ENCODE measurements around the gene TANK. TPM values are rescaled to one million over a fixed set of nuclear protein-coding genes. Genes with fewer than 3 reads are reported as not detected.

The TANK gene
- total and polyA plus RNA-seq, 2 of the 13 experiments (the other 11 are each of a cell fraction or from before 2014, with no cell fraction given) = 66.9 to 96.1 TPM

DNA sequence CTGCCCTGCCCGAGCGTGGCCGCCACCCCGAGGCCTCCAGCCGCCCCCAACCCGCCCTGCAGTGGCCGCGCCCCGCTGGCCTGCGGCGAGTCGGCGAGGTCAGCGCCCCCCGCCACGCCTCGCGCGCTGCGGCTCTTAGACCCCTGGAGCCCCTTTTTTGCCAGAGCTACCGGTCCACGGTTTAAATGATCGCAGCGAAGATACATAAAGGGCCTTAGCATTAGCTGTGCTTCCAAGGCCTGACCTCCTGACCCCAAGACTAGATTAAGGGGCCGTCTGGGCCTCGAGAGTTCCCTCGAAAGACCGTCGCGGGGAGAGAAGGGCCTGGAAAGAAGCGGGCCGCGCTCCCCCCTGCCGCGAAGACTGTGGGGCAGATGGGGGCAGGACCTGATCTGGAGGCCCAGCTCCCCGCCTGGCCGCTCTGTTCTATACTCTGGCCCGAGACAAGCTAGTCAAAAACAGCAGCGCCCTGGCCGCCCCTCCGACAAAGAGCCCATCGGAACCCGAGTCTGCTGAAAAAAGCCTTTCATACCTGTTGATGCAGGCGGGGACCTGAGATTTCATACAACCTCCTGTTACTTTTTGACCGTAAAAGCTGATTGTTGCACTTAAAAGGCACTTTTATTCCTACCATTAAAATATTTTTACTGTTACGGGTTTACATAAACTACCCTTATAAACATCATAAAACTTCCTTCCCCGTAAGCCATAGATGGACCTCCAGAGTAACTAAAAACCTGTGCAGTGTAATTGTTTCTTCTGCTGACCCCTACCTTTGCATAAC, 79.3 kb downstream of the TANK start:
- no peak for DNase-seq (ENCODE audit: low spot score)
- H4K20me1 ChIP-seq (ENCODE audit: insufficient read depth, low read length) = no peaks in the 10 kb centered on the region
- H3K9ac ChIP-seq (ENCODE audit: insufficient read depth, low read depth, low read length) = no peak overlapping the region
- H3K79me2 ChIP-seq (ENCODE audit: insufficient read depth, low read length) = no peaks in the 10 kb centered on the region
- CTCF ChIA-PET (ENCODE audit: low intra/inter-chr PET ratio, low total read pairs) = no interaction called here
- no peaks in the 10 kb centered on the region for H3K9me3 ChIP-seq (ENCODE audit: low read length)
- no peak overlapping the region for H3K27ac ChIP-seq (ENCODE audit: extremely low read length, insufficient read depth, low read length)
- FAIRE-seq = no peak
- ATAC-seq = no peak
- H3K4me1 ChIP-seq (ENCODE audit: insufficient read depth, low read length) = peaks cover 20% of the 10 kb centered on the region
- intact Hi-C loops (cut with micrococcal nuclease; ENCODE audit: unreplicated experiment) (loop anchor here (2.0 to 10.0 kb wide), 2 partner anchors 17 to 315 kb away; no protein-coding TSS in a partner anchor), in situ Hi-C loops (cut with HindIII; ENCODE audit: extremely low pct_ligation_motif_present, low pct_unique_long_range_greater_than_20kb) (no loop called here)
- peaks cover 1 to 19% of the 10 kb centered on the region in 2 experiments; a peak in 4 of 5 replicates for H3K27me3 ChIP-seq (ENCODE audit: control insufficient read depth in 1 of 2, insufficient read depth in 2 of 2, low read length in 2 of 2)
- WGBS (ENCODE audit: low lambda C conversion rate) = 94% methylated on average over 47 of the region's 47 CpGs
- H3K36me3 ChIP-seq (replicated peaks in 1 of 2; ENCODE audit: control insufficient read depth in 1 of 2, insufficient read depth in 2 of 2, low read length in 2 of 2) = peaks cover 0 to 5% of the 10 kb centered on the region in 2 experiments; a peak in 2 of 5 replicates
- H3K4me2 ChIP-seq (ENCODE audit: low read depth, low read length) = no peak overlapping the region
- H3K4me3 ChIP-seq (replicated peaks in 1 of 3; ENCODE audit: insufficient read depth in 1 of 3, low read depth in 2 of 3, low read length in 3 of 3) = no peak overlapping the region
- H2AFZ ChIP-seq (ENCODE audit: low read length) = no peak overlapping the region
- POLR2A ChIA-PET = no interaction called here
- no TSS peak for BruUV-seq (replicated peaks)
- TF ChIP-seq NFRKB (IDR thresholded peaks at IDR 0.05) (no peak), BCL6 (CRISPR knock-in tag; IDR thresholded peaks at IDR 0.05) (no peak), ZSCAN12 (CRISPR knock-in tag; IDR thresholded peaks at IDR 0.05) (no peak), ZNF564 (CRISPR knock-in tag; IDR thresholded peaks at IDR 0.05) (no peak), RNF2 (conservative IDR thresholded peaks at IDR 0.05; ENCODE audit: low read depth) (no peak), ZFP36 (IDR thresholded peaks at IDR 0.05; ENCODE audit: borderline replicate concordance, low read depth, low read length, partially characterized antibody) (no peak), ZNF629 (CRISPR knock-in tag; conservative IDR thresholded peaks at IDR 0.05) (no peak), ZNF776 (CRISPR knock-in tag; IDR thresholded peaks at IDR 0.05) (no peak), ZNF224 (CRISPR knock-in tag; IDR thresholded peaks at IDR 0.05) (no peak), MXI1 (IDR thresholded peaks at IDR 0.05; ENCODE audit: borderline replicate concordance, low read depth, low read length) (no peak), YEATS2 (CRISPR knock-in tag; IDR thresholded peaks at IDR 0.05; ENCODE audit: borderline replicate concordance) (no peak), ATM (IDR thresholded peaks at IDR 0.05; ENCODE audit: borderline replicate concordance) (no peak), RXRA (CRISPR knock-in tag; IDR thresholded peaks at IDR 0.05) (no peak)
- TF ChIP-seq, protein P1, sequence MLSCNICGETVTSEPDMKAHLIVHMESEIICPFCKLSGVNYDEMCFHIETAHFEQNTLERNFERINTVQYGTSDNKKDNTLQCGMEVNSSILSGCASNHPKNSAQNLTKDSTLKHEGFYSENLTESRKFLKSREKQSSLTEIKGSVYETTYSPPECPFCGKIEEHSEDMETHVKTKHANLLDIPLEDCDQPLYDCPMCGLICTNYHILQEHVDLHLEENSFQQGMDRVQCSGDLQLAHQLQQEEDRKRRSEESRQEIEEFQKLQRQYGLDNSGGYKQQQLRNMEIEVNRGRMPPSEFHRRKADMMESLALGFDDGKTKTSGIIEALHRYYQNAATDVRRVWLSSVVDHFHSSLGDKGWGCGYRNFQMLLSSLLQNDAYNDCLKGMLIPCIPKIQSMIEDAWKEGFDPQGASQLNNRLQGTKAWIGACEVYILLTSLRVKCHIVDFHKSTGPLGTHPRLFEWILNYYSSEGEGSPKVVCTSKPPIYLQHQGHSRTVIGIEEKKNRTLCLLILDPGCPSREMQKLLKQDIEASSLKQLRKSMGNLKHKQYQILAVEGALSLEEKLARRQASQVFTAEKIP (CRISPR knock-in tag; IDR thresholded peaks at IDR 0.05; ENCODE audit: borderline replicate concordance) = no peak
- TF ChIP-seq, protein P2, sequence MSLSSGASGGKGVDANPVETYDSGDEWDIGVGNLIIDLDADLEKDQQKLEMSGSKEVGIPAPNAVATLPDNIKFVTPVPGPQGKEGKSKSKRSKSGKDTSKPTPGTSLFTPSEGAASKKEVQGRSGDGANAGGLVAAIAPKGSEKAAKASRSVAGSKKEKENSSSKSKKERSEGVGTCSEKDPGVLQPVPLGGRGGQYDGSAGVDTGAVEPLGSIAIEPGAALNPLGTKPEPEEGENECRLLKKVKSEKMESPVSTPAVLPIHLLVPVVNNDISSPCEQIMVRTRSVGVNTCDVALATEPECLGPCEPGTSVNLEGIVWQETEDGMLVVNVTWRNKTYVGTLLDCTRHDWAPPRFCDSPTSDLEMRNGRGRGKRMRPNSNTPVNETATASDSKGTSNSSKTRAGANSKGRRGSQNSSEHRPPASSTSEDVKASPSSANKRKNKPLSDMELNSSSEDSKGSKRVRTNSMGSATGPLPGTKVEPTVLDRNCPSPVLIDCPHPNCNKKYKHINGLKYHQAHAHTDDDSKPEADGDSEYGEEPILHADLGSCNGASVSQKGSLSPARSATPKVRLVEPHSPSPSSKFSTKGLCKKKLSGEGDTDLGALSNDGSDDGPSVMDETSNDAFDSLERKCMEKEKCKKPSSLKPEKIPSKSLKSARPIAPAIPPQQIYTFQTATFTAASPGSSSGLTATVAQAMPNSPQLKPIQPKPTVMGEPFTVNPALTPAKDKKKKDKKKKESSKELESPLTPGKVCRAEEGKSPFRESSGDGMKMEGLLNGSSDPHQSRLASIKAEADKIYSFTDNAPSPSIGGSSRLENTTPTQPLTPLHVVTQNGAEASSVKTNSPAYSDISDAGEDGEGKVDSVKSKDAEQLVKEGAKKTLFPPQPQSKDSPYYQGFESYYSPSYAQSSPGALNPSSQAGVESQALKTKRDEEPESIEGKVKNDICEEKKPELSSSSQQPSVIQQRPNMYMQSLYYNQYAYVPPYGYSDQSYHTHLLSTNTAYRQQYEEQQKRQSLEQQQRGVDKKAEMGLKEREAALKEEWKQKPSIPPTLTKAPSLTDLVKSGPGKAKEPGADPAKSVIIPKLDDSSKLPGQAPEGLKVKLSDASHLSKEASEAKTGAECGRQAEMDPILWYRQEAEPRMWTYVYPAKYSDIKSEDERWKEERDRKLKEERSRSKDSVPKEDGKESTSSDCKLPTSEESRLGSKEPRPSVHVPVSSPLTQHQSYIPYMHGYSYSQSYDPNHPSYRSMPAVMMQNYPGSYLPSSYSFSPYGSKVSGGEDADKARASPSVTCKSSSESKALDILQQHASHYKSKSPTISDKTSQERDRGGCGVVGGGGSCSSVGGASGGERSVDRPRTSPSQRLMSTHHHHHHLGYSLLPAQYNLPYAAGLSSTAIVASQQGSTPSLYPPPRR (CRISPR knock-in tag; IDR thresholded peaks at IDR 0.05; ENCODE audit: borderline replicate concordance) = no peak
- TF ChIP-seq, protein P3, sequence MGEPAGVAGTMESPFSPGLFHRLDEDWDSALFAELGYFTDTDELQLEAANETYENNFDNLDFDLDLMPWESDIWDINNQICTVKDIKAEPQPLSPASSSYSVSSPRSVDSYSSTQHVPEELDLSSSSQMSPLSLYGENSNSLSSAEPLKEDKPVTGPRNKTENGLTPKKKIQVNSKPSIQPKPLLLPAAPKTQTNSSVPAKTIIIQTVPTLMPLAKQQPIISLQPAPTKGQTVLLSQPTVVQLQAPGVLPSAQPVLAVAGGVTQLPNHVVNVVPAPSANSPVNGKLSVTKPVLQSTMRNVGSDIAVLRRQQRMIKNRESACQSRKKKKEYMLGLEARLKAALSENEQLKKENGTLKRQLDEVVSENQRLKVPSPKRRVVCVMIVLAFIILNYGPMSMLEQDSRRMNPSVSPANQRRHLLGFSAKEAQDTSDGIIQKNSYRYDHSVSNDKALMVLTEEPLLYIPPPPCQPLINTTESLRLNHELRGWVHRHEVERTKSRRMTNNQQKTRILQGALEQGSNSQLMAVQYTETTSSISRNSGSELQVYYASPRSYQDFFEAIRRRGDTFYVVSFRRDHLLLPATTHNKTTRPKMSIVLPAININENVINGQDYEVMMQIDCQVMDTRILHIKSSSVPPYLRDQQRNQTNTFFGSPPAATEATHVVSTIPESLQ (CRISPR knock-in tag; conservative IDR thresholded peaks at IDR 0.05) = no peak

All from HepG2 (cell line).